Epithelial cell of prostate (primary cell): Measurements from ENCODE around the gene CEMIP.

Experiments
- DNase-seq: peaks from one replicate; pipeline ENCODE4 v3.0.0-alpha.2; 2011; ENCODE audit warnings: low read depth, low spot score
- H3K27ac ChIP-seq: fragments of 450-650 bp; 2 replicates; pipeline ENCODE4 v1.5.1; 2017; ENCODE audit warnings: mild to moderate bottlenecking

Gene CEMIP

GRCh38 chr15:80989518-80990478, 210.6 kb downstream of the CEMIP start, which contains the start of gene MESD:
MESD (minus strand) TSS chr15:80989819; CDS start chr15:80989791, 28 bp downstream.
- peak within 1 kb of the TSS; percentile 76 for H3K27ac ChIP-seq
- DNase-seq = peak; percentile 75

DNA sequence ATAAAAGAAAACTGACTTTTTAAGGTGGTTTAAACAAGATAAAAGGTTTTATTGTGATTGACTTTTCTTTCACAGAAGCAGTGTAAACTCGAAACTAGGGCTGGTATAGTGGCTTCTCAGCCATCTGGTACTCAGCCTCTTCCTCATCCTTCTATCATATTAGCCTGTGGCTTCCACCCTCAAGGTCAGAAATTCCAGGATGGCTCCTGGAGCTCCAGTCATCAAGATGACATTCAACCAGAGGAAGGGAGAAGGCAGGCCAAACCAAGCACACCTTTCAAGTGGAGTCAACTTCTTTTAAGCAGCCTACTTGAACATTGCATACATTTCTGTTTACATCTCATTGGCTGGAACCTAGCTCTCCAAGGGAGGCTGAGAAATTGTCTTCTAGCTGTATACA, 211.8 kb downstream of the CEMIP start:
- H3K27ac ChIP-seq = peak overlapping the region; percentile 76
- DNase-seq = no peak

DNA sequence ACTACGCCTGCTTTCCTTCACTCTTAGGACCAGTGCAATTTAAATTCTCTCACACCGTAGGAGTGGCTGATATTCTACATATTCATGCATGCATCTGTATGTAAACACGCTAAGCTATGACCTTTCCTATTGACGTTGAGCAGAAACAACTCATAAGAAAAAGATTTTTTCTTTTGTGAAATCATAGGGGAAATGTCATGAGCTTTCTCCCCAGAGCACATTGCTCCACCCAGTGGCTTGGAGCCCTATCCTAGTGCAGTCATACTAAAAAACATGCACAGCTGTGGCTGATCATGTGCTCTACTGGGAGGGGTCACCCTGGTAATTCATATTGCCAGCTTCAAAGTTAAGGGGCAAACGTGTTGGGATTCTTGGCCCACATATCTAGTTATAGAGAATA, 212.3 kb downstream of the CEMIP start:
- peak overlapping the region; percentile 76 for H3K27ac ChIP-seq

DNA sequence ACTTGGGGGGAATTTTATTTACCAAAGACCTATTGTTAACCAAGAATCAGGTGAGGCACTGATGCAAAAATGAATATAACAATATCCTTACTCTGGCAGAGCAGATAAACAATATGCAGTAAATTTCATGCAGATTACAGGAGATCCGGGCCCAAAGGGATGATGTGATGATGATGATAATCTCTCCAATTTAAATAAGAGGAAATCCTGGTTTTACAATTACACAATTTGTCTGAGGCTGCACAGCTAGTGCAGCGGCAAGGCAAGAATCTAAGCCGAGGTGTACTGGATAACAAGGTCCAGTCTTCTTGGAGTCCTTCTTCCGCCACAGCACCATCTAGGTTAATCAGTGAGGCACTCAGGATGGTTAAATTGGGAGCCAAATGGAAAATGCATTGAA, 212.8 kb downstream of the CEMIP start:
- peak overlapping the region; percentile 76 for H3K27ac ChIP-seq
- no peak for DNase-seq

More for the DNA sequence above, 212.3 kb downstream of the CEMIP start:
- DNase-seq = no peak

DNA sequence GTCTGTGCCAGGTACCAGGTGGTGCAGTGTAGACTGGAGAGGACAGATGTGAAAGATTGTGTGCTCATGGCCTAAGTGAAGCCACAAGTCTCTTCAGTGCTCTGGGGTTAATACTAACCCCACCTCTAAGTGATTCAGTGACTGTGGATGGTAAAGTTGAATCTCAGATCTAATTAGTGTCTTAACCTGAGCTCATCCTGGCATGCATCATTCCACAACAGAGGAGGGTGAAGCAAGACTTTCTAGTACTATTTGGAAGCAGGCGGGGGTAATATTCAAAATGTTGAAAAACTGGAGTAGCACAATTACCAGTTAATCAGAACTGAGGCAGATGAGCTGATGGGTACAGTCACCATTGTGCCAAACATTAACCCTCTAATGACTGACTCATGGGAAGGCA, 213.3 kb downstream of the CEMIP start:
- DNase-seq = no peak
- H3K27ac ChIP-seq = peak overlapping the region; percentile 76

- DNase-seq = no peak
- no peak overlapping the region for H3K27ac ChIP-seq
Observed at GRCh38 chr15:80996247-80996646, 217.1 kb downstream of the CEMIP start.

DNA sequence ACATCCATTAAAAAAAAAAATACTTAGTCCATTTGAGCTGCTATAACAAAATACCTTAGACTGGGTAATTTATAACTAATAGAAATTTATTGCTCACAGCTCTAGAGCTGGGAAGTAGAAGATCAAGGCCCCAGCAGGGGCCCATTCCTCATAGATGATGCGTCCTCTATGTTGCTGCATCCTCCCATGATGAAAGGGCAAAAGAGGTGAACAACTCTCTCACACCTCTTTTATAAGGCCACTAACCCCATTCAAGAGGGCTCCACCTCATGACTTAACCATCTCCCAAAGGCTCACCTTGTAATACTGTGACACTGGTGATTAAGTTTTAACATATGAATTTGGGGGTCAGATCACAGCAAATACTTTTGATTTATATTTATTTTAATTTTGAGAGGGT, 218.5 kb downstream of the CEMIP start:
- peak overlapping the region; percentile 40 for H3K27ac ChIP-seq
- no peak for DNase-seq

DNA sequence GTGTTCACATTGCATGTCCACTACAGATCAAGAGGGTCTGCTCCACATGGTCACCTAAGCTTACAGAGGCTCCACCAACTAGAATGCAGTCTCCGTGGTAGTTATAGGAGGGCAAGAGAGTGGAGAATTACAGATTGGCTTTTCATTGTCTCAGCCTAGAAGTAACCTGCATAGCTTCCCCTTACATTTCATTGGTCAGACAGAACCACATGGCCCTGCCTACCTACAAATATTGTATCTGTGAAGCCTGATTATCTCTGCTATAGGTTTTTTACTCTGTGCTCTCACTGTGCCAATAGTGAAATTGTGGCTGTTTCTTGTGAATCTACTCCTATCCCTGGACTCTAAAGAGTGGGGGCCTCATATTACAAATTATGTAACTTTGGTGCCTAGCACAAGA, 219.1 kb downstream of the CEMIP start:
- H3K27ac ChIP-seq = peak overlapping the region; percentile 40
- no peak for DNase-seq

DNA sequence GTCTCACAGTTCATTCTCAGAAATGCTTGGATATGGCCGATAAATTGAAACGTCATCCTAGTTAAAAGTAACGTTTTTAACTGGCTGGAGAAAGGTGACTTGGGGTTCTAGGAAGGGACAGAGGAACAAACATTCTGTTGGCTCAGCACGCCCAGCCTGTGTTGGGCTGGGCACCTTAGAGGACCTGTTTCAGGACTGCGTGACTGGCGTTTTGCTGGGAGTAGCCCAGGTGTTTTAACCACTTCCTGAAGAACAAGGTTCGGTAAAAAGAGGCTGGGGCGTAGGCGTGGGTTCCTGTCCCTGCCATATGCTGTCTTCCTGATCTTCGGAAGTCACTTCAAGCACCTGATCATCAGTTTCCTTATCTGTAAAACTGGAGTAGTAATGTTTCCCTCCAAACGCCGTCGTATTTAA, 220.5 kb downstream of the CEMIP start:
- H3K27ac ChIP-seq = peak overlapping the region; percentile 97

DNA sequence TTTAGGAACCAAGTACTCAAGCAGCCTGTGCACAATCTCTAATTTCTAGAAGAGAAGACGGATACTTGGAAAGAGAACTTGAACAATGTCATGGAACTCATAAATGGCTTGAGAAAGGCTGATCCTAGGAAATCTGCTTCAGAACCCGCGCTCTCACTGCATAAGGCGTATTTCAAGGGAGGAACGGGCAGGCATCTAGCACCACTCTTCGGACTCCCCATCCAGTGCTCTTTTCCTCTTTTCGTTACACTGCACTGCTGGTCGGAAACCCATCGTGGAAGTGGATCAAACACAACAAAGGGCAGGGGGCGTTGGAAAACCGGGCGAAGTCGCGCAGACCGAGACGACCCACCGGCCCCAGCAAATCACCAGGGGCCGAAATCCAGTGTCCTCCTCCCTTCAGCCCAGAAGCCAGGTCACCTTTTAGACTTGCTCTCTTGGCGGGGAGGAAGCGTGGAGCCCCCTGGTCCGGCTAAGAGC, 221.0 kb downstream of the CEMIP start:
- DNase-seq = no peak
- H3K27ac ChIP-seq = peak overlapping the region; percentile 97

More for the DNA sequence above, 220.5 kb downstream of the CEMIP start:
- no peak for DNase-seq

DNA sequence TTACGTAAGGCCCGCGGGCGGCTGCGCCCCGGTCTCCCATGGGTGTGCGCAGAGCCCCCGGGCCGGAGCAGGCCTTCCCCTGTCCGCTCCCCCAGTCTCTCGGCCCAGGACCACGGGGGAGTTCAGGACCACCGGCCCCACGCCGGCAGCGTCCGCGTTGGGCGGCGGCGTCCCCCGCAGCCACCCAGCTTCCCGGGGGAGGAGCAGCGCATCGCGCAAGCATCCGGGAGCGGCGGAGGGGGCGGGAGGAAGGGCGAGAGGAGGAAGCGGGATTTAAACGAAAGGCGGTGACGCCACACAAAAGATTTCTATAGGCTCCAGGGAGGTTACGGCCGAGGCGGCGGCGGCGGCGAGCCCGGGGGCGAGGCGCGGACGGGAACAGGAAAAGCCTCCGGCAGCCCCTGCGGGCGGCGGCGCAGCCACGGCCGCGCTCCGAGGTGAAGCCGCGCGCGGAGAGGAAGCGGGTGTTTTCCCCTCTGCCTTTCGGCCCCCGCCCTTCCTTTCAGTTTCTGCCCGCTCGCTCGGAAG, 221.5 kb downstream of the CEMIP start, which contains the start of gene TLNRD1:
TSS of gene TLNRD1 (plus strand) at position 300 of the 528 bp plus-strand sequence. CDS start 1,349 bp downstream, outside the sequence.
- H3K27ac ChIP-seq = peak within 1 kb of the TSS; percentile 97
- DNase-seq = peak; percentile 67
